Measurements from ENCODE around the gene ARRDC3.

GRCh38 chr5:91423871-91424270 lies 40.8 kb upstream of the ARRDC3 start:
- TF ChIP-seq CTCF (conservative IDR thresholded peaks at IDR 0.05 in 1 of 2, IDR thresholded peaks at IDR 0.05 in 1 of 2; ENCODE audit: low read depth in 1 of 2, low read length in 2 of 2): no peak
- TF ChIP-seq EZH2 (IDR thresholded peaks at IDR 0.05; ENCODE audit: low read length, missing control alignments): no peak

Data from fibroblast of lung (primary cell).